ENCODE data around the gene FAM13C.

DNA sequence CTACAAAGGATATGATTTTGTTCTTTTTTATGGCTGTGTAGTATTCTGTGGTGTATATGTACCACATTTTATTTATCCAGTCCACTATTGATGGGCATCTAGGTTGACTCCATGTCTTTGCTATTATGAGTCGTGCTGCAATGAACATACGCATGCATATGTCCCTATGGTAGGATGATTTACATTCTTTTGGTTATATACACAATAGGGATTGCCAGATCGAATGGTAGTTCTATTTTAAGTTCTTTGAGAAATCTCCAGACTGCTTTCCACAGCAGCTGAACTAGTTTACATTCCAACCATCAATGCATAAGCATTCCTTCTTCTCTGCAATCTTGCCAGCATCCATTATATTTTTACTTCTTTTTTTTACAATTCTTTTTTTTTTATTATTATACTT is 35.6 kb upstream of the FAM13C start:
- TF ChIP-seq, protein P1, sequence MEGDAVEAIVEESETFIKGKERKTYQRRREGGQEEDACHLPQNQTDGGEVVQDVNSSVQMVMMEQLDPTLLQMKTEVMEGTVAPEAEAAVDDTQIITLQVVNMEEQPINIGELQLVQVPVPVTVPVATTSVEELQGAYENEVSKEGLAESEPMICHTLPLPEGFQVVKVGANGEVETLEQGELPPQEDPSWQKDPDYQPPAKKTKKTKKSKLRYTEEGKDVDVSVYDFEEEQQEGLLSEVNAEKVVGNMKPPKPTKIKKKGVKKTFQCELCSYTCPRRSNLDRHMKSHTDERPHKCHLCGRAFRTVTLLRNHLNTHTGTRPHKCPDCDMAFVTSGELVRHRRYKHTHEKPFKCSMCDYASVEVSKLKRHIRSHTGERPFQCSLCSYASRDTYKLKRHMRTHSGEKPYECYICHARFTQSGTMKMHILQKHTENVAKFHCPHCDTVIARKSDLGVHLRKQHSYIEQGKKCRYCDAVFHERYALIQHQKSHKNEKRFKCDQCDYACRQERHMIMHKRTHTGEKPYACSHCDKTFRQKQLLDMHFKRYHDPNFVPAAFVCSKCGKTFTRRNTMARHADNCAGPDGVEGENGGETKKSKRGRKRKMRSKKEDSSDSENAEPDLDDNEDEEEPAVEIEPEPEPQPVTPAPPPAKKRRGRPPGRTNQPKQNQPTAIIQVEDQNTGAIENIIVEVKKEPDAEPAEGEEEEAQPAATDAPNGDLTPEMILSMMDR (IDR thresholded peaks at IDR 0.05) = no peak
- TF ChIP-seq POLR2A (IDR thresholded peaks at IDR 0.05) = no peak

Measured in vagina (tissue), 2 donors.